Activated B cell treated with CpG ODN at 0.5 μM for 24 hours (primary cell): ENCODE data around the gene PLSCR4. TPM values are rescaled to one million over a fixed set of nuclear protein-coding genes. Genes with fewer than 3 reads are reported as not detected.

Experiments
- ATAC-seq: fragments of 200-7000 bp; cut with Tn5 transposase; one replicate; pipeline ENCODE4 v1.10.0; 2021; ENCODE audit warnings: low read depth, mild to moderate bottlenecking, moderate library complexity
- CTCF ChIA-PET: fragments of 350-600 bp; sonication (Branson Sonifier 250); formaldehyde crosslinking; loops from one replicate; lab custom pipeline; 2021; ENCODE audit warnings: antibody characterized with exemption; lab: Charles Lee
- POLR2A ChIA-PET: fragments of 350-600 bp; sonication (Branson Sonifier 250); formaldehyde crosslinking; loops from one replicate; lab custom pipeline; 2021; ENCODE audit warnings: antibody characterized with exemption; lab: Charles Lee
- DNase-seq: peaks from one replicate; pipeline ENCODE4 v3.0.0; 2022
- H3K27ac Mint-ChIP-seq: one replicate; pipeline ENCODE4 v1.8.0; 2020; ENCODE audit warnings: mixed read lengths
- H3K27me3 Mint-ChIP-seq: one replicate; pipeline ENCODE4 v1.8.0; 2021; ENCODE audit warnings: mixed read lengths
- H3K36me3 Mint-ChIP-seq: one replicate; pipeline ENCODE4 v1.8.0; 2021; ENCODE audit warnings: low read depth, mixed read lengths
- H3K4me1 Mint-ChIP-seq: one replicate; pipeline ENCODE4 v1.8.0; 2021; ENCODE audit warnings: mixed read lengths
- H3K4me3 Mint-ChIP-seq: one replicate; pipeline ENCODE4 v1.8.0; 2020; ENCODE audit warnings: mild to moderate bottlenecking, mixed read lengths
- H3K9me3 Mint-ChIP-seq: one replicate; pipeline ENCODE4 v1.8.0; 2020; ENCODE audit warnings: mixed read lengths
- intact Hi-C: fragments of 100-400 bp; cut with micrococcal nuclease; formaldehyde crosslinking; loops from one replicate; pipeline ENCODE4 v1.15.1; 2024
- total RNA-seq: library from RNA; stranded (reverse); gene quantifications from 2 replicates; pipeline ENCODE4 v1.2.3, GENCODE V29; 2022
- TF ChIP-seq, protein P1 (sequence below): fragments of 200-600 bp; IDR thresholded peaks from one replicate; pipeline ENCODE4 v1.8.0; 2022; ENCODE audit warnings: antibody characterized with exemption, mild to moderate bottlenecking

Gene PLSCR4
- total RNA-seq, 1 donor from 2014 or later = not detected

DNA sequence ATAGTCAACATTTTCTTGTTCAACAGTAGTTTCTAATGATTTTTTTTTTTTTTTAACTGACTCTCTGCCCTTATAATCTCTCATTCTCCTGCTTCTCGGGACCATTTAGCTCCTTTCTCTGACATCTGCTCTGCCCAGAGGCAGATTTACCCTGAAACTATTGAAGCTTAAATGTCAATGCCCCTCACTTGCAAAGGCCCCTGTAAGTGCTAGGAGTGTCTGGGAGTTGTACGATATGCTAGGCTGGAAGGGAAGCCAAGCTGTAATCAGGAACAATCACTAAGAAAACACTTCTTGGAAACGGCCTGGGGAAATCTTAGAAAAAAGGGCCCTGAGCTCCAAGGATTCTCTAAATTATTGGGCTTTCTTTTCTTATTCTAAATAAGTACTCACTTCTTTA is 84.1 kb downstream of the PLSCR4 start:
- POLR2A ChIA-PET = no interaction called here
- Mint-ChIP-seq H3K27ac (no peak overlapping the region), H3K4me3 (no peak overlapping the region), H3K27me3 (peaks cover 16% of the 10 kb centered on the region), H3K9me3 (no peaks in the 10 kb centered on the region), H3K4me1 (peaks cover under 1% of the 10 kb centered on the region), H3K36me3 (no peaks in the 10 kb centered on the region)
- intact Hi-C loops = no loop called here
- CTCF ChIA-PET = interaction anchor here (1.3 kb wide), 1 partner anchor 23 kb away, joined by 3 read pairs; no protein-coding TSS in a partner anchor
- TF ChIP-seq, protein P1, sequence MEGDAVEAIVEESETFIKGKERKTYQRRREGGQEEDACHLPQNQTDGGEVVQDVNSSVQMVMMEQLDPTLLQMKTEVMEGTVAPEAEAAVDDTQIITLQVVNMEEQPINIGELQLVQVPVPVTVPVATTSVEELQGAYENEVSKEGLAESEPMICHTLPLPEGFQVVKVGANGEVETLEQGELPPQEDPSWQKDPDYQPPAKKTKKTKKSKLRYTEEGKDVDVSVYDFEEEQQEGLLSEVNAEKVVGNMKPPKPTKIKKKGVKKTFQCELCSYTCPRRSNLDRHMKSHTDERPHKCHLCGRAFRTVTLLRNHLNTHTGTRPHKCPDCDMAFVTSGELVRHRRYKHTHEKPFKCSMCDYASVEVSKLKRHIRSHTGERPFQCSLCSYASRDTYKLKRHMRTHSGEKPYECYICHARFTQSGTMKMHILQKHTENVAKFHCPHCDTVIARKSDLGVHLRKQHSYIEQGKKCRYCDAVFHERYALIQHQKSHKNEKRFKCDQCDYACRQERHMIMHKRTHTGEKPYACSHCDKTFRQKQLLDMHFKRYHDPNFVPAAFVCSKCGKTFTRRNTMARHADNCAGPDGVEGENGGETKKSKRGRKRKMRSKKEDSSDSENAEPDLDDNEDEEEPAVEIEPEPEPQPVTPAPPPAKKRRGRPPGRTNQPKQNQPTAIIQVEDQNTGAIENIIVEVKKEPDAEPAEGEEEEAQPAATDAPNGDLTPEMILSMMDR = no peak
- no peak for ATAC-seq
- DNase-seq = no peak

DNA sequence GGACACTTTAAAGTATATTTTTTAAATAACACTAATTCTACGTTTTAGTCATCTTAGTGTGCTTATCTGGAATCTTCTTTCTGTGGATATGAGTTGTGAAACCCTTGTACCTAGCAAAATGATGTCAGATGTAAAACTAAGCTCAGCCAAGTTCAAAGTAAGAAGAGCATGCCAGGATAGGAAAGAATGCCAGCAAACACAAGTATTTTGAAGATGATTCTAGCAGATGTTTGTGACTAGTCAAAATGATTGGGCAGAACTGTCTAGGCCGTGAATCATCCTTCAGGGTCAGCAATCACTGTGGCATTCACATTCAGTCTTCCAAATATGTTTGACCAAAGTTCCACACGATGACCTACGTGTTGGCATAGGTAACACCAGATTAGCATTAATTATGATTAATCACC is 84.5 kb downstream of the PLSCR4 start:
- CTCF ChIA-PET = no interaction called here
- H3K27ac Mint-ChIP-seq = no peak overlapping the region
- H3K4me1 Mint-ChIP-seq = peaks cover 5% of the 10 kb centered on the region
- no peaks in the 10 kb centered on the region for H3K9me3 Mint-ChIP-seq
- H3K36me3 Mint-ChIP-seq = no peaks in the 10 kb centered on the region
- no peak for ATAC-seq
- POLR2A ChIA-PET = no interaction called here
- TF ChIP-seq, protein P1 = no peak
- peaks cover 20% of the 10 kb centered on the region for H3K27me3 Mint-ChIP-seq
- intact Hi-C loops = no loop called here
- DNase-seq = no peak
- H3K4me3 Mint-ChIP-seq = no peak overlapping the region

DNA sequence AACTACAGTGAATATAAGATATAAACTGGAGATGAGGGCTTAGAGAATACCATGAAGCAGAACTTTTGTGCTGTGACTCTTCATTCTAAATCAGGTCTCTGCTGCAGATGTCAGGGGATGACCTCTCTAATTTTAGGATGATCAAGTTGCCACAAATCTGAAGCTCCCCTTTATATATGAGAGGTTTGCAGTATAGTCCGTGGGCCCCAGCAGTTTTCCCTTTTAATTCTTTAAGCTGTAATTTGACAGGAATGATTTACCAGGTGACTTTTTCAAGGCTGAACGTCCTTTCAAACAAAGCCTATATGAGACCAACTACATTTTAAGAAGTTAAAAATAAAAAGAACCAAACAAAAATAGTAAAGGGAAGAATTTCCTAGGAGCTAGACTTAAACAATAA is 85.0 kb downstream of the PLSCR4 start:
- POLR2A ChIA-PET = no interaction called here
- Mint-ChIP-seq H3K36me3 (no peaks in the 10 kb centered on the region), H3K4me3 (no peak overlapping the region), H3K4me1 (peaks cover 7% of the 10 kb centered on the region), H3K27me3 (peaks cover 20% of the 10 kb centered on the region), H3K9me3 (no peaks in the 10 kb centered on the region), H3K27ac (no peak overlapping the region)
- no peak for DNase-seq
- intact Hi-C loops = no loop called here
- TF ChIP-seq, protein P1 = no peak
- CTCF ChIA-PET = interaction anchor here (0.8 kb wide), 1 partner anchor 9 kb away, joined by 3 read pairs; no protein-coding TSS in a partner anchor
- no peak for ATAC-seq

DNA sequence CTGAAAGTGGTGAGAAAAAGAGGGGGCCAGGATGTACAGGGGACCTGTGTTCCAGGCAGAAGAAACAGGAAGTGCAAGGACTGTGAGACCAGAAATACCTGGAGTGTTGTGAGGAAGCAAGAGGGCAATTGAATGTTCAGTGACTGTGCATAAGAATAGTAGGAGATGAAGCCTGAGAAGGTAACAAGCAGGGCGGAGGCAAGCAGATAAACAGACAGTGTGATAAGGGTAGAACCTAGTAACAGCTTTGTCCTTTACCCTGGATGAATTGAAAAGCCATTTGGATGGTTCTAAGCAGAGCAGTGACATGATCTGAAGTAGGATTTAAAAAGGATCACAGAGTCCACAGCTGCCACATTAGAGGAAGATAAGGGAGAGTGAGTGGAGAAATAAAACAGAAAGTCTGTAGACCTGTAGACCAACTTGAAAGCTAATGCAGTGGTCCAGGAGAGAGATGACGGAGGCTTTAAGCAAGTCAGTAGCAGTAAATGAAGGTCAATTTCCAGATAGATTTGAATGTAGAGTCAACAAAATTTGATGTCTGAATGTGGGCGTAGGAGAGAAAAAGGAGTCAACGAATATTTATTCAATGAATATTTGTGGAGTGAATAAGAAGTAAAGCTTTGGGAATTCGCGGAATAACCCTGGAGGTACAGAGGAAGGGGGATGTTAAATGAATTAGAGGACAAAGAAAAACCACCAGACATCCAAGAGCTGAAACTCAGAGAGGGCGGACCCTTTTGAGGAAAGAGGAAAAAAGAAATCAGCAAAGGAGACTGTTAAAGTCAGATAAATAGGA is 85.7 kb downstream of the PLSCR4 start:
- ChIA-PET CTCF (interaction anchor here (0.8 kb wide), 1 partner anchor 9 kb away, joined by 3 read pairs; no protein-coding TSS in a partner anchor), POLR2A (no interaction called here)
- H3K4me3 Mint-ChIP-seq = no peak overlapping the region
- DNase-seq = no peak
- intact Hi-C loops = no loop called here
- no peak for ATAC-seq
- H3K27me3 Mint-ChIP-seq = peaks cover 23% of the 10 kb centered on the region
- H3K36me3 Mint-ChIP-seq = no peaks in the 10 kb centered on the region
- H3K4me1 Mint-ChIP-seq = peaks cover 11% of the 10 kb centered on the region
- H3K9me3 Mint-ChIP-seq = no peaks in the 10 kb centered on the region
- H3K27ac Mint-ChIP-seq = no peak overlapping the region
- TF ChIP-seq, protein P1 = no peak

DNA sequence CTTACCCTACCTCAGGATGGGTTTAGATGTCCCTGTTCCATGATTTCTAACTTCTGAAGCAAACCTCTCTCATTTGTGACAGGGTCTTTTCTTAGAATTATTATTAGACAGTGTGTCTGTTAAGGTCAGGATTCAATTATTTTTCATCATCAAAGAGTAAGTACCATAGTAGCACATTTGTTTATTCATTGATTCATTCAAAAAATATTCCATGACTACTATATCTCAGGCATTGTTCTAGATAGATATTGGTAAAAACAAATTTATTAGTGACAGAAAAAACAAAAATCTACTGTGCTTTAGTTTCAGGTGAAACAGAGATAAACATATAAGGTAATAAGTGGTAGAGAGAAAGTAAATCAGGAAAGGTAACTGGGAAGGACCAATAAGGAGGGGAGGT is 86.4 kb downstream of the PLSCR4 start:
- ChIA-PET CTCF (no interaction called here), POLR2A (no interaction called here)
- H3K4me1 Mint-ChIP-seq = peaks cover 15% of the 10 kb centered on the region
- no peaks in the 10 kb centered on the region for H3K9me3 Mint-ChIP-seq
- ATAC-seq = no peak
- no peak for DNase-seq
- no peaks in the 10 kb centered on the region for H3K36me3 Mint-ChIP-seq
- intact Hi-C loops = no loop called here
- peaks cover 27% of the 10 kb centered on the region for H3K27me3 Mint-ChIP-seq
- H3K4me3 Mint-ChIP-seq = no peak overlapping the region
- no peak overlapping the region for H3K27ac Mint-ChIP-seq
- TF ChIP-seq, protein P1 = no peak
